Neural progenitor cell (in vitro differentiated cells): Measurements from ENCODE around the gene NDUFA8. TPM values are rescaled to one million over a fixed set of nuclear protein-coding genes. Genes with fewer than 3 reads are reported as not detected.

ENCODE experiments used
- DNase-seq: peaks from one replicate; pipeline ENCODE4 v3.0.0-alpha.2; 2016; ENCODE audit warnings: low spot score
- H2AFZ ChIP-seq: fragments of 200-600 bp; sonication (generic); replicated peaks from 2 replicates; pipeline ENCODE4 v1.6.1; 2016; ENCODE audit warnings: antibody characterized with exemption
- H3F3A ChIP-seq: fragments of 200-600 bp; sonication (generic); 2 replicates; pipeline ENCODE4 v1.6.1; 2016; ENCODE audit warnings: antibody characterized with exemption, low read depth
- H3K27ac ChIP-seq: fragments of 200-600 bp; sonication (generic); 2 replicates; pipeline ENCODE4 v1.5.1; 2016; ENCODE audit warnings: mild to moderate bottlenecking
- H3K27me3 ChIP-seq: fragments of 200-600 bp; sonication (generic); 2 replicates; pipeline ENCODE4 v1.6.1; 2016; ENCODE audit warnings: mild to moderate bottlenecking, moderate library complexity
- H3K36me3 ChIP-seq: fragments of 200-600 bp; sonication (generic); 2 replicates; pipeline ENCODE4 v1.5.1; 2016
- H3K4me1 ChIP-seq: fragments of 200-600 bp; sonication (generic); 2 replicates; pipeline ENCODE4 v1.6.1; 2016; ENCODE audit warnings: mixed run types
- H3K4me2 ChIP-seq: fragments of 200-600 bp; sonication (generic); 2 replicates; pipeline ENCODE4 v1.6.1; 2016
- H3K4me3 ChIP-seq: fragments of 200-600 bp; sonication (generic); 2 replicates; pipeline ENCODE4 v1.5.1; 2016
- H3K79me2 ChIP-seq: fragments of 200-600 bp; sonication (generic); 2 replicates; pipeline ENCODE4 v1.6.1; 2016; ENCODE audit warnings: low read depth
- H3K9ac ChIP-seq: fragments of 200-600 bp; sonication (generic); 2 replicates; pipeline ENCODE4 v1.6.1; 2016
- H3K9me3 ChIP-seq: fragments of 200-600 bp; sonication (generic); 2 replicates; pipeline ENCODE4 v1.5.1; 2016; ENCODE audit warnings: low read depth
- H4K20me1 ChIP-seq: fragments of 200-600 bp; sonication (generic); 2 replicates; pipeline ENCODE4 v1.6.1; 2016; ENCODE audit warnings: low read depth
- H3K27ac Mint-ChIP-seq: 3 replicates; pipeline ENCODE4 v1.8.0; 2021; ENCODE audit warnings: mixed read lengths
- H3K27me3 Mint-ChIP-seq: 2 replicates; pipeline ENCODE4 v1.8.0; 2022; ENCODE audit warnings: low read depth, mild to moderate bottlenecking, inconsistent platforms, moderate library complexity, mixed read lengths; ENCODE audit not compliant: insufficient read depth
- H3K36me3 Mint-ChIP-seq: 3 replicates; pipeline ENCODE4 v1.8.0; 2021; ENCODE audit warnings: mixed read lengths
- H3K4me1 Mint-ChIP-seq: 3 replicates; pipeline ENCODE4 v1.8.0; 2021; ENCODE audit warnings: mixed read lengths
- H3K4me3 Mint-ChIP-seq: 3 replicates; pipeline ENCODE4 v1.8.0; 2021; ENCODE audit warnings: mild to moderate bottlenecking, moderate library complexity, mixed read lengths
- H3K9me3 Mint-ChIP-seq: 3 replicates; pipeline ENCODE4 v1.8.0; 2020; ENCODE audit warnings: mixed read lengths
- CTCF ChIP-seq: fragments of 200-600 bp; sonication (generic); IDR thresholded peaks from 2 replicates; pipeline ENCODE4 v1.5.1; 2017; ENCODE audit warnings: antibody characterized with exemption, mild to moderate bottlenecking
- EZH2 ChIP-seq: fragments of 200-600 bp; sonication (generic); IDR thresholded peaks from 2 replicates; pipeline ENCODE4 v1.6.1; 2017; ENCODE audit warnings: antibody characterized with exemption, mild to moderate bottlenecking, moderate library complexity
- EZH2phosphoT487 ChIP-seq: fragments of 200-600 bp; sonication (generic); IDR thresholded peaks from 2 replicates; pipeline ENCODE4 v1.6.1; 2017; ENCODE audit warnings: antibody characterized with exemption
- total RNA-seq: library from RNA; depleted of rRNA; stranded (reverse); fragments of >200 nt; gene quantifications from 2 replicates; pipeline ENCODE4 v1.2.3, GENCODE V29; 2015; ENCODE audit warnings: low replicate concordance

Gene NDUFA8
- total RNA-seq, 1 donor from 2014 or later = 49.6 TPM

- no peak overlapping the region for H3K9ac ChIP-seq
- H3F3A ChIP-seq = no peaks in the 10 kb centered on the region
- H3K27me3 Mint-ChIP-seq = peaks cover 7% of the 10 kb centered on the region
- no peaks in the 10 kb centered on the region for H3K36me3 ChIP-seq
- H3K27me3 ChIP-seq = peaks cover 6% of the 10 kb centered on the region
- peaks cover 12% of the 10 kb centered on the region for H3K4me1 ChIP-seq
- no peaks in the 10 kb centered on the region for H3K36me3 Mint-ChIP-seq
- H3K4me1 Mint-ChIP-seq = no peaks in the 10 kb centered on the region
- no peak for DNase-seq
- no peak overlapping the region for H2AFZ ChIP-seq
- H3K27ac Mint-ChIP-seq = no peak overlapping the region
- H4K20me1 ChIP-seq = no peaks in the 10 kb centered on the region
- H3K9me3 Mint-ChIP-seq = no peaks in the 10 kb centered on the region
- no peak overlapping the region for H3K4me3 Mint-ChIP-seq
- no peak overlapping the region for H3K4me2 ChIP-seq
- H3K9me3 ChIP-seq = no peaks in the 10 kb centered on the region
- H3K4me3 ChIP-seq = no peak overlapping the region
- H3K27ac ChIP-seq = no peak overlapping the region
- H3K79me2 ChIP-seq = no peaks in the 10 kb centered on the region
- TF ChIP-seq EZH2phosphoT487 (no peak), CTCF (no peak), EZH2 (no peak)
Measured at GRCh38 chr9:122201641-122202040, 42.1 kb upstream of the NDUFA8 start.

GRCh38 chr9:122200960-122201595 is 41.5 kb upstream of the NDUFA8 start:
- peaks cover 12% of the 10 kb centered on the region for H3K4me1 ChIP-seq
- H3K4me1 Mint-ChIP-seq = no peaks in the 10 kb centered on the region
- H2AFZ ChIP-seq = no peak overlapping the region
- peaks cover under 1% of the 10 kb centered on the region for H3K27me3 ChIP-seq
- no peaks in the 10 kb centered on the region for H3K79me2 ChIP-seq
- H3K9me3 ChIP-seq = no peaks in the 10 kb centered on the region
- H3K4me3 Mint-ChIP-seq = no peak overlapping the region
- H3K4me3 ChIP-seq = no peak overlapping the region
- H3K27ac Mint-ChIP-seq = no peak overlapping the region
- no peak for DNase-seq
- no peak overlapping the region for H3K4me2 ChIP-seq
- H3K36me3 Mint-ChIP-seq = no peaks in the 10 kb centered on the region
- H3F3A ChIP-seq = no peaks in the 10 kb centered on the region
- H3K36me3 ChIP-seq = no peaks in the 10 kb centered on the region
- no peak overlapping the region for H3K27ac ChIP-seq
- no peak overlapping the region for H3K9ac ChIP-seq
- no peaks in the 10 kb centered on the region for H4K20me1 ChIP-seq
- no peaks in the 10 kb centered on the region for H3K9me3 Mint-ChIP-seq
- TF ChIP-seq EZH2 (no peak), EZH2phosphoT487 (no peak), CTCF (no peak)
- peaks cover 7% of the 10 kb centered on the region for H3K27me3 Mint-ChIP-seq

- H3K27me3 ChIP-seq = no peaks in the 10 kb centered on the region
- H4K20me1 ChIP-seq = no peaks in the 10 kb centered on the region
- no peaks in the 10 kb centered on the region for H3K9me3 ChIP-seq
- DNase-seq = no peak
- H3K79me2 ChIP-seq = no peaks in the 10 kb centered on the region
- TF ChIP-seq EZH2phosphoT487 = no peak
- no peak for TF ChIP-seq CTCF
- TF ChIP-seq EZH2 = no peak
- no peaks in the 10 kb centered on the region for H3K36me3 ChIP-seq
- H3K27ac ChIP-seq = no peak overlapping the region
- H3K27ac Mint-ChIP-seq = no peak overlapping the region
- no peak overlapping the region for H3K4me3 ChIP-seq
- H3K4me1 ChIP-seq = peaks cover 12% of the 10 kb centered on the region
- no peaks in the 10 kb centered on the region for H3F3A ChIP-seq
- no peaks in the 10 kb centered on the region for H3K4me1 Mint-ChIP-seq
- H3K36me3 Mint-ChIP-seq = no peaks in the 10 kb centered on the region
- H3K9me3 Mint-ChIP-seq = no peaks in the 10 kb centered on the region
- H3K9ac ChIP-seq = no peak overlapping the region
- H3K4me2 ChIP-seq = peak overlapping the region; percentile 25
- no peak overlapping the region for H3K4me3 Mint-ChIP-seq
- peaks cover 9% of the 10 kb centered on the region for H3K27me3 Mint-ChIP-seq
- peak overlapping the region; percentile 46 for H2AFZ ChIP-seq
Measured at GRCh38 chr9:122197882-122198281, 38.3 kb upstream of the NDUFA8 start.
